Measurements from ENCODE around the gene GTF3C6. TPM values are rescaled to one million over a fixed set of nuclear protein-coding genes. Genes with fewer than 3 reads are reported as not detected.

The GTF3C6 gene
- 10 to 100 TPM; 16.0 to 55.2 (median 41.8) TPM for total RNA-seq

- peak within 1 kb of the TSS; percentile 48 to 85 (median 78) for H3K4me3 ChIP-seq
- 1 to 2% methylated on average over 39 to 59 of the region's 70 CpGs for WGBS, 2 donors
- ATAC-seq (ENCODE audit: low FRiP score in 2 of 2) (peak; percentile 98 to 100), DNase-seq (peak; percentile 97 to 98)
- TF ChIP-seq POLR2A (IDR thresholded peaks at IDR 0.05) (peak in 3 of 4 donors; percentile 77 to 90 (median 79)), POLR2AphosphoS5 (IDR thresholded peaks at IDR 0.05) (peak; percentile 68 to 73), CTCF (IDR thresholded peaks at IDR 0.05) (peak in 1 of 6 experiments; percentile 14), EP300 (IDR thresholded peaks at IDR 0.05) (no peak)
- H3K27ac ChIP-seq: peak within 1 kb of the TSS; percentile 87 to 93 (median 91)
- peaks cover 7 to 21% (median 16%) of the 10 kb centered on the region in 4 donors for H3K4me1 ChIP-seq
- H3K9me3 ChIP-seq: no peaks in the 10 kb centered on the region
- no peaks in the 10 kb centered on the region for H3K27me3 ChIP-seq
- peaks cover 0 to 31% (median 27%) of the 10 kb centered on the region in 4 donors for H3K36me3 ChIP-seq
Measured at GRCh38 chr6:110958329-110959192, at the start of gene GTF3C6. TSS of gene GTF3C6 (plus strand) at chr6:110958706. CDS start at chr6:110958770, 64 bp downstream.

- Histone ChIP-seq H3K9me3 (no peaks in the 10 kb centered on the region), H3K27ac (no peak overlapping the region), H3K4me1 (no peaks in the 10 kb centered on the region), H3K36me3 (no peaks in the 10 kb centered on the region), H3K4me3 (no peak overlapping the region), H3K27me3 (no peaks in the 10 kb centered on the region)
- TF ChIP-seq POLR2AphosphoS5 (IDR thresholded peaks at IDR 0.05) (no peak), POLR2A (IDR thresholded peaks at IDR 0.05) (no peak), CTCF (IDR thresholded peaks at IDR 0.05) (no peak), EP300 (IDR thresholded peaks at IDR 0.05) (no peak)
- ATAC-seq (ENCODE audit: low FRiP score in 2 of 2) (no peak), DNase-seq (no peak)
- 82 to 90% methylated on average over 3 of the region's 3 CpGs for WGBS, 2 donors
Measured at GRCh38 chr6:110930781-110931180, 27.7 kb upstream of the GTF3C6 start.

- no peak overlapping the region for H3K27ac ChIP-seq
Measured at GRCh38 chr6:110933912-110934311, 24.6 kb upstream of the GTF3C6 start.

GRCh38 chr6:110934381-110934898 lies 24.1 kb upstream of the GTF3C6 start:
- no peaks in the 10 kb centered on the region for H3K27me3 ChIP-seq
- H3K27ac ChIP-seq: no peak overlapping the region
- no peak for ATAC-seq (ENCODE audit: low FRiP score in 2 of 2)
- H3K4me1 ChIP-seq: no peaks in the 10 kb centered on the region
- 87 to 95% methylated on average over 1 of the region's 1 CpG for WGBS, 2 donors
- H3K9me3 ChIP-seq: no peaks in the 10 kb centered on the region
- DNase-seq: no peak
- H3K4me3 ChIP-seq: no peak overlapping the region
- TF ChIP-seq POLR2A (IDR thresholded peaks at IDR 0.05) (no peak), POLR2AphosphoS5 (IDR thresholded peaks at IDR 0.05) (no peak), CTCF (IDR thresholded peaks at IDR 0.05) (no peak), EP300 (IDR thresholded peaks at IDR 0.05) (no peak)
- no peaks in the 10 kb centered on the region for H3K36me3 ChIP-seq

More at GRCh38 chr6:110933912-110934311, 24.6 kb upstream of the GTF3C6 start:
- H3K27me3 ChIP-seq: no peaks in the 10 kb centered on the region
- ATAC-seq (ENCODE audit: low FRiP score in 2 of 2) (no peak), DNase-seq (no peak)
- WGBS, 2 donors: 60 to 67% methylated on average over 2 of the region's 2 CpGs
- no peaks in the 10 kb centered on the region for H3K36me3 ChIP-seq
- no peaks in the 10 kb centered on the region for H3K4me1 ChIP-seq
- no peak overlapping the region for H3K4me3 ChIP-seq
- no peaks in the 10 kb centered on the region for H3K9me3 ChIP-seq
- TF ChIP-seq CTCF (IDR thresholded peaks at IDR 0.05) (no peak), EP300 (IDR thresholded peaks at IDR 0.05) (no peak), POLR2AphosphoS5 (IDR thresholded peaks at IDR 0.05) (no peak), POLR2A (IDR thresholded peaks at IDR 0.05) (no peak)
